ENCODE results near the gene ANO10. TPM values are rescaled to one million over a fixed set of nuclear protein-coding genes. Genes with fewer than 3 reads are reported as not detected.

ANO10 gene
- total and polyA plus RNA-seq, 2 donors (not counting 3 experiments of a cell fraction or from before 2014, with no cell fraction given), result 28.4 to 45.8 TPM

GRCh38 chr3:43372007-43372740 lies 249.6 kb downstream of the ANO10 start:
- H3K4me1 ChIP-seq (ENCODE audit: control insufficient read depth, extremely low read depth, insufficient read depth, low read length), result peaks cover 8% of the 10 kb centered on the region
- no peaks in the 10 kb centered on the region for H3K9me1 ChIP-seq (replicated peaks; ENCODE audit: control insufficient read depth, extremely low read depth, insufficient read depth, low read length)
- intact Hi-C loops (cut with micrococcal nuclease), result no loop called here
- no peaks in the 10 kb centered on the region for H3K36me3 ChIP-seq (ENCODE audit: control insufficient read depth in 2 of 2, extremely low read depth in 1 of 2, insufficient read depth in 2 of 2, low read length in 2 of 2)
- no peak overlapping the region for H3K27ac ChIP-seq (ENCODE audit: insufficient read depth, low read depth, low read length)
- H3K27me3 ChIP-seq (ENCODE audit: control insufficient read depth in 2 of 2, insufficient read depth in 2 of 2, low read length in 2 of 2), result no peaks in the 10 kb centered on the region
- DNase-seq (ENCODE audit: low read depth, low spot score), result no peak
- TF ChIP-seq EZH2 (IDR thresholded peaks at IDR 0.05; ENCODE audit: borderline replicate concordance, low read depth, low read length, severe bottlenecking) (no peak), CTCF (IDR thresholded peaks at IDR 0.05; ENCODE audit: extremely low read depth in 1 of 2, insufficient read depth in 1 of 2, low read depth in 1 of 2, low read length in 2 of 2) (no peak), JUN (IDR thresholded peaks at IDR 0.05; ENCODE audit: borderline replicate concordance, insufficient read depth, insufficient read length, low read depth) (no peak), MYC (IDR thresholded peaks at IDR 0.05; ENCODE audit: low read depth, low read length) (no peak), FOS (IDR thresholded peaks at IDR 0.05; ENCODE audit: borderline replicate concordance, insufficient read depth, low read length) (no peak), POLR2AphosphoS5 (IDR thresholded peaks at IDR 0.05; ENCODE audit: insufficient read depth, low read depth, low read length) (no peak), MAX (IDR thresholded peaks at IDR 0.05; ENCODE audit: insufficient read depth, insufficient read length) (no peak), GATA2 (IDR thresholded peaks at IDR 0.05; ENCODE audit: insufficient read depth, insufficient read length, low read depth, low read length) (no peak)
- no peaks in the 10 kb centered on the region for H3K79me2 ChIP-seq (ENCODE audit: control insufficient read depth, insufficient read depth, low read length)
- POLR2A ChIA-PET, result no interaction called here
- H2AFZ ChIP-seq (ENCODE audit: low read depth, low read length), result no peak overlapping the region
- H3K4me2 ChIP-seq (ENCODE audit: insufficient read depth, low read length), result no peak overlapping the region
- no peaks in the 10 kb centered on the region for H3K9me3 ChIP-seq (replicated peaks; ENCODE audit: control insufficient read depth, insufficient read depth, low read length)
- no TSS peak for BruUV-seq (replicated peaks)
- dilution Hi-C loops (cut with MboI; ENCODE audit: extremely low pct_ligation_motif_present, low sequenced_read_pairs), result no loop called here
- FAIRE-seq, result no peak
- H3K4me3 ChIP-seq (replicated peaks in 1 of 3; ENCODE audit: insufficient read depth in 1 of 3, low read depth in 1 of 3, low read length in 3 of 3), result no peak overlapping the region
- H4K20me1 ChIP-seq (replicated peaks; ENCODE audit: control insufficient read depth, extremely low read depth, insufficient read depth, low read length), result no peaks in the 10 kb centered on the region
- H3K9ac ChIP-seq (replicated peaks; ENCODE audit: extremely low read depth, insufficient read depth, low read length), result no peak overlapping the region
- CTCF ChIA-PET, result interaction anchor here (0.6 to 2.0 kb wide), 2 partner anchors 10 to 17 kb away, joined by 3 to 11 read pairs; no protein-coding TSS in a partner anchor
